Natural killer cell (primary cell): ENCODE data around the gene NR2F1-AS1. TPM values are rescaled to one million over a fixed set of nuclear protein-coding genes. Genes with fewer than 3 reads are reported as not detected.

Experiments used
- ATAC-seq, 3 donors: fragments of 150-1000 bp in 2 of 3; fragments of 200-7000 bp in 1 of 3; cut with Tn5 transposase; 1 replicate in 1 of 3; 2 replicates in 2 of 3; pipeline ENCODE4 v1.10.0; 2021; ENCODE audit warnings: mild to moderate bottlenecking in 2 of 3, moderate library complexity in 2 of 3
- DNase-seq, 2 donors: peaks; one replicate each; pipeline versions ENCODE4 v3.0.0 to v3.0.0-alpha.2; 2013 to 2021; ENCODE audit warnings: mixed read lengths in 1 of 2
- H3K27ac ChIP-seq: one replicate; pipeline ENCODE4 v1.5.1; 2013; ENCODE audit warnings: mild to moderate bottlenecking, low read length
- H3K27me3 ChIP-seq: one replicate; pipeline ENCODE4 v1.6.1; 2013; ENCODE audit warnings: low read length; ENCODE audit not compliant: control insufficient read depth, insufficient read depth
- H3K36me3 ChIP-seq: one replicate; pipeline ENCODE4 v1.6.1; 2013; ENCODE audit warnings: low read length; ENCODE audit not compliant: control insufficient read depth, insufficient read depth
- H3K4me1 ChIP-seq: one replicate; pipeline ENCODE4 v1.6.1; 2013; ENCODE audit warnings: low read length; ENCODE audit not compliant: control insufficient read depth, insufficient read depth
- H3K4me3 ChIP-seq: one replicate; pipeline ENCODE4 v1.5.1; 2013; ENCODE audit warnings: low read length
- H3K9me3 ChIP-seq: one replicate; pipeline ENCODE4 v1.6.1; 2013; ENCODE audit warnings: low read length; ENCODE audit not compliant: control insufficient read depth, insufficient read depth
- H3K27ac Mint-ChIP-seq, 2 donors: one replicate each; pipeline ENCODE4 v1.8.0; 2022; ENCODE audit warnings: mild to moderate bottlenecking in 2 of 2, mixed read lengths in 2 of 2, moderate library complexity in 1 of 2
- H3K27me3 Mint-ChIP-seq, 2 donors: one replicate each; pipeline ENCODE4 v1.8.0; 2022; ENCODE audit warnings: low read depth in 2 of 2, mixed read lengths in 2 of 2
- H3K36me3 Mint-ChIP-seq: one replicate; pipeline ENCODE4 v1.8.0; 2022; ENCODE audit warnings: mixed read lengths
- H3K4me1 Mint-ChIP-seq, 2 donors: one replicate each; pipeline ENCODE4 v1.8.0; 2022; ENCODE audit warnings: mixed read lengths in 2 of 2
- H3K4me3 Mint-ChIP-seq: one replicate; pipeline ENCODE4 v1.8.0; 2022; ENCODE audit warnings: mild to moderate bottlenecking, moderate library complexity, mixed read lengths
- H3K9me3 Mint-ChIP-seq, 2 donors: one replicate each; pipeline ENCODE4 v1.8.0; 2022; ENCODE audit warnings: mixed read lengths in 2 of 2
- WGBS: methylation state at CpG from one replicate; pipeline ENCODE4 v1.1.7; 2013; ENCODE audit warnings: missing lambda C conversion rate; ENCODE audit not compliant: insufficient coverage; 5-methylcytosine and 5-hydroxymethylcytosine counted together
- intact Hi-C: fragments of 100-400 bp; cut with micrococcal nuclease; formaldehyde crosslinking; loops from one replicate; pipeline ENCODE4 v1.14.2; 2022
- total RNA-seq, 4 donors: library from RNA; stranded (reverse); fragments of 120-200 nt in 1 of 4; gene quantifications; one replicate each; pipeline versions ENCODE4 v1.2.3 to v1.2.4, GENCODE V29; 2013 to 2022
- TF ChIP-seq, protein P1 (sequence below): fragments of 200-600 bp; IDR thresholded peaks from one replicate; pipeline ENCODE4 v1.8.0; 2022; ENCODE audit warnings: antibody characterized with exemption

The NR2F1-AS1 gene
- total RNA-seq, 3 donors from 2014 or later (not counting 1 experiment from before 2014, with no cell fraction given) = not detected

- Histone ChIP-seq H3K27me3 (peaks cover 78% of the 10 kb centered on the region), H3K4me3 (no peak overlapping the region), H3K27ac (no peak overlapping the region), H3K4me1 (peaks cover 24% of the 10 kb centered on the region), H3K9me3 (peaks cover 14% of the 10 kb centered on the region), H3K36me3 (no peaks in the 10 kb centered on the region)
- ATAC-seq (no peak), DNase-seq (no peak)
- Mint-ChIP-seq H3K4me1 (peaks cover 9 to 33% of the 10 kb centered on the region in 2 donors), H3K27me3 (peaks cover 64 to 84% of the 10 kb centered on the region in 2 donors), H3K36me3 (no peaks in the 10 kb centered on the region), H3K4me3 (no peak overlapping the region), H3K9me3 (no peaks in the 10 kb centered on the region), H3K27ac (no peak overlapping the region)
- 33% methylated on average over 5 of the region's 5 CpGs for WGBS
- intact Hi-C loops = no loop called here
- TF ChIP-seq, protein P1, sequence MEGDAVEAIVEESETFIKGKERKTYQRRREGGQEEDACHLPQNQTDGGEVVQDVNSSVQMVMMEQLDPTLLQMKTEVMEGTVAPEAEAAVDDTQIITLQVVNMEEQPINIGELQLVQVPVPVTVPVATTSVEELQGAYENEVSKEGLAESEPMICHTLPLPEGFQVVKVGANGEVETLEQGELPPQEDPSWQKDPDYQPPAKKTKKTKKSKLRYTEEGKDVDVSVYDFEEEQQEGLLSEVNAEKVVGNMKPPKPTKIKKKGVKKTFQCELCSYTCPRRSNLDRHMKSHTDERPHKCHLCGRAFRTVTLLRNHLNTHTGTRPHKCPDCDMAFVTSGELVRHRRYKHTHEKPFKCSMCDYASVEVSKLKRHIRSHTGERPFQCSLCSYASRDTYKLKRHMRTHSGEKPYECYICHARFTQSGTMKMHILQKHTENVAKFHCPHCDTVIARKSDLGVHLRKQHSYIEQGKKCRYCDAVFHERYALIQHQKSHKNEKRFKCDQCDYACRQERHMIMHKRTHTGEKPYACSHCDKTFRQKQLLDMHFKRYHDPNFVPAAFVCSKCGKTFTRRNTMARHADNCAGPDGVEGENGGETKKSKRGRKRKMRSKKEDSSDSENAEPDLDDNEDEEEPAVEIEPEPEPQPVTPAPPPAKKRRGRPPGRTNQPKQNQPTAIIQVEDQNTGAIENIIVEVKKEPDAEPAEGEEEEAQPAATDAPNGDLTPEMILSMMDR = no peak
Observed at GRCh38 chr5:93592883-93593282, 11.9 kb upstream of the NR2F1-AS1 start.

- peaks cover 9% of the 10 kb centered on the region for H3K9me3 ChIP-seq
- 57% methylated on average over 4 of the region's 4 CpGs for WGBS
- H3K9me3 Mint-ChIP-seq = no peaks in the 10 kb centered on the region
- H3K36me3 ChIP-seq = no peaks in the 10 kb centered on the region
- intact Hi-C loops = no loop called here
- H3K27me3 ChIP-seq = peaks cover 77% of the 10 kb centered on the region
- H3K4me1 ChIP-seq = peaks cover 20% of the 10 kb centered on the region
- TF ChIP-seq, protein P1 = no peak
- no peak overlapping the region for H3K27ac Mint-ChIP-seq
- H3K27ac ChIP-seq = no peak overlapping the region
- peaks cover 15 to 32% of the 10 kb centered on the region in 2 donors for H3K4me1 Mint-ChIP-seq
- ATAC-seq (no peak), DNase-seq (no peak)
- peaks cover 73 to 90% of the 10 kb centered on the region in 2 donors for H3K27me3 Mint-ChIP-seq
- no peaks in the 10 kb centered on the region for H3K36me3 Mint-ChIP-seq
- H3K4me3 ChIP-seq = no peak overlapping the region
- H3K4me3 Mint-ChIP-seq = no peak overlapping the region
Observed at GRCh38 chr5:93591323-93591945, 10.4 kb upstream of the NR2F1-AS1 start.

GRCh38 chr5:93590493-93590892 lies 9.5 kb upstream of the NR2F1-AS1 start:
- no peaks in the 10 kb centered on the region for H3K36me3 Mint-ChIP-seq
- no peaks in the 10 kb centered on the region for H3K36me3 ChIP-seq
- WGBS = 35% methylated on average over 3 of the region's 3 CpGs
- no peak overlapping the region for H3K4me3 Mint-ChIP-seq
- DNase-seq (no peak), ATAC-seq (no peak)
- no peaks in the 10 kb centered on the region for H3K9me3 Mint-ChIP-seq
- H3K9me3 ChIP-seq = peaks cover 8% of the 10 kb centered on the region
- TF ChIP-seq, protein P1 = no peak
- peaks cover 22% of the 10 kb centered on the region for H3K4me1 ChIP-seq
- no peak overlapping the region for H3K4me3 ChIP-seq
- H3K27me3 Mint-ChIP-seq = peaks cover 73 to 91% of the 10 kb centered on the region in 2 donors
- H3K27me3 ChIP-seq = peaks cover 77% of the 10 kb centered on the region
- no peak overlapping the region for H3K27ac ChIP-seq
- peaks cover 21 to 30% of the 10 kb centered on the region in 2 donors for H3K4me1 Mint-ChIP-seq
- intact Hi-C loops = no loop called here
- no peak overlapping the region for H3K27ac Mint-ChIP-seq

DNA sequence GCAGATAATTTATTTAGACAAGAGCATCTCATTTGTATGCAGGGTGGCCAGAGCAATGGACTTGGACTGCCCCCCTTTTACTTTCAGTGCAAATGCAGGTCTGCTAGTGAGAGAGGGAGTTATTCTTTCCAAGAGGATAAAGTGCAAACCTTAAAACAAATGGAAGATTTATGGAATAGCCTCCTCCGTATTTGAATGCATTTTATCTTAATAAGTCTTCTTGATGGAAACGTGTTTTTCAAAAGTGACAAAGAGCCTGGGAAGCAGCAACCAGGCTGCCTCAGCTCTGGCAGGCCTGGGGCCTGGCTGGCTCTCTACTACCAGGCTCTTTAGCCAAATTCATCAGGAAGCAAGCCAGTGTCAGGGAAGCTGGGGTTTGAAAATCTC lies 8.8 kb upstream of the NR2F1-AS1 start:
- ATAC-seq = no peak
- TF ChIP-seq, protein P1 = no peak
- peaks cover 22 to 26% of the 10 kb centered on the region in 2 donors for H3K4me1 Mint-ChIP-seq
- Histone ChIP-seq H3K4me1 (peaks cover 20% of the 10 kb centered on the region), H3K27ac (no peak overlapping the region), H3K4me3 (no peak overlapping the region), H3K9me3 (peaks cover 2% of the 10 kb centered on the region), H3K36me3 (no peaks in the 10 kb centered on the region), H3K27me3 (peaks cover 74% of the 10 kb centered on the region)
- no peak overlapping the region for H3K27ac Mint-ChIP-seq
- H3K4me3 Mint-ChIP-seq = no peak overlapping the region
- intact Hi-C loops = no loop called here
- H3K36me3 Mint-ChIP-seq = no peaks in the 10 kb centered on the region
- 61% methylated on average over 2 of the region's 2 CpGs for WGBS
- no peaks in the 10 kb centered on the region for H3K9me3 Mint-ChIP-seq
- peaks cover 68 to 86% of the 10 kb centered on the region in 2 donors for H3K27me3 Mint-ChIP-seq
- DNase-seq = no peak
